PC-9 (cell line): ENCODE data around the gene PDK2.

Experiments
- EZH2 ChIP-seq: fragments of 200-600 bp; sonication (generic); IDR thresholded peaks from 2 replicates; pipeline ENCODE4 v1.8.0; 2017; ENCODE audit warnings: antibody characterized with exemption, low read depth
- TF ChIP-seq, protein P1 (sequence below): fragments of 200-600 bp; sonication (generic); conservative IDR thresholded peaks from 2 replicates; pipeline ENCODE4 v1.6.1; 2017; ENCODE audit warnings: mixed run types, antibody characterized with exemption, mild to moderate bottlenecking, moderate library complexity

DNA sequence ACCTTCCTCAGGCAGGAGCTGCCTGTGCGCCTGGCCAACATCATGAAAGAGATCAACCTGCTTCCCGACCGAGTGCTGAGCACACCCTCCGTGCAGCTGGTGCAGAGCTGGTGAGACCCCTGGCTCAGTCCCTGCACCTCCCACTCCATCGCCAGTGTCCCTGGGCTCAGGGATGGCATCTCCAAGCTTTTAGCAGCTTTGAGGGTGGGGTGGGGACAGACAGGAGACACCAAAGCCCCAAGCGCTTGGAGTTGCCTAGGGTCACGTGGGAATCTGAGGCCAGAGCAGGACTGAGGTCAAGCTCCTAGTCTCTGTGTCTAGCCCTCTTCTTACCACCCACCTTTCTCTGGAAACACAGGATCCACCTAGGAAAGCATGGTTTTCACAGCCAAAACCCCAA is 2.3 kb downstream of the PDK2 start:
- TF ChIP-seq, protein P1, sequence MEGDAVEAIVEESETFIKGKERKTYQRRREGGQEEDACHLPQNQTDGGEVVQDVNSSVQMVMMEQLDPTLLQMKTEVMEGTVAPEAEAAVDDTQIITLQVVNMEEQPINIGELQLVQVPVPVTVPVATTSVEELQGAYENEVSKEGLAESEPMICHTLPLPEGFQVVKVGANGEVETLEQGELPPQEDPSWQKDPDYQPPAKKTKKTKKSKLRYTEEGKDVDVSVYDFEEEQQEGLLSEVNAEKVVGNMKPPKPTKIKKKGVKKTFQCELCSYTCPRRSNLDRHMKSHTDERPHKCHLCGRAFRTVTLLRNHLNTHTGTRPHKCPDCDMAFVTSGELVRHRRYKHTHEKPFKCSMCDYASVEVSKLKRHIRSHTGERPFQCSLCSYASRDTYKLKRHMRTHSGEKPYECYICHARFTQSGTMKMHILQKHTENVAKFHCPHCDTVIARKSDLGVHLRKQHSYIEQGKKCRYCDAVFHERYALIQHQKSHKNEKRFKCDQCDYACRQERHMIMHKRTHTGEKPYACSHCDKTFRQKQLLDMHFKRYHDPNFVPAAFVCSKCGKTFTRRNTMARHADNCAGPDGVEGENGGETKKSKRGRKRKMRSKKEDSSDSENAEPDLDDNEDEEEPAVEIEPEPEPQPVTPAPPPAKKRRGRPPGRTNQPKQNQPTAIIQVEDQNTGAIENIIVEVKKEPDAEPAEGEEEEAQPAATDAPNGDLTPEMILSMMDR: no peak
- no peak for TF ChIP-seq EZH2
